Motor neuron (in vitro differentiated cells): ENCODE data around the gene ZYG11B. TPM values are rescaled to one million over a fixed set of nuclear protein-coding genes. Genes with fewer than 3 reads are reported as not detected.
A peak's percentile ranks its signal among the peaks of the same experiment; 100 is the strongest.
"Not testable (repeated sequence)": the region's sequence is repeated elsewhere in the genome, so short reads cannot be mapped to it uniquely, and the experiment has no call there.

Experiments used
- ATAC-seq, 8 experiments: fragments of 200-7000 bp; cut with Tn5 transposase; replicated peaks in 6 of 8; 2 replicates each; pipeline ENCODE4 v1.8.0; 2021; ENCODE audit warnings: mild to moderate bottlenecking in 8 of 8, moderate library complexity in 8 of 8
- H3K27ac ChIP-seq, 2 donors: fragments of 250-450 bp; sonication (Bioruptor Pico); 2 replicates each; pipeline ENCODE4 v1.9.0; 2021; ENCODE audit warnings: antibody characterized with exemption in 2 of 2, mild to moderate bottlenecking in 2 of 2, moderate library complexity in 1 of 2
- H3K4me1 ChIP-seq, 2 donors: fragments of 250-450 bp; sonication (Bioruptor Pico); replicated peaks in 1 of 2; 2 replicates each; pipeline ENCODE4 v1.6.1; 2021; ENCODE audit warnings: antibody characterized with exemption in 2 of 2, mild to moderate bottlenecking in 2 of 2, moderate library complexity in 1 of 2
- H3K4me3 ChIP-seq, 5 donors: fragments of 250-450 bp; sonication (Bioruptor Pico); 2 replicates each; pipeline ENCODE4 v1.9.0; 2021; ENCODE audit warnings: antibody characterized with exemption in 5 of 5, mild to moderate bottlenecking in 5 of 5, moderate library complexity in 4 of 5
- WGBS, 10 experiments: fragments of 450-650 bp; shearing (Covaris generic); methylation state at CpG; one replicate each; pipeline ENCODE4 v1.0.0; 2022; 5-methylcytosine and 5-hydroxymethylcytosine counted together
- in situ Hi-C, 9 experiments: fragments of 400-800 bp; cut with MboI; loops; one replicate each; pipeline ENCODE4 v1.15.0; 2021; ENCODE audit warnings: low sequenced_read_pairs in 9 of 9, low pct_unique_long_range_greater_than_20kb in 2 of 9; ENCODE audit not compliant: unreplicated experiment in 9 of 9
- total RNA-seq, 8 experiments: library from RNA; unstranded; fragments of 300-600 nt; gene quantifications; 2 replicates each; pipeline versions ENCODE4 v1.2.3 to v1.2.4, GENCODE V29; 2022

ZYG11B gene
- total RNA-seq, 8 experiments from 2014 or later: 15.4 to 43.1 (median 31.3) TPM

- in situ Hi-C loops: loop anchor here in 3 of 9 experiments (25.0 kb wide), 3 partner anchors 205 to 255 kb away; no protein-coding TSS in a partner anchor
- no peak for ATAC-seq
Observed at GRCh38 chr1:52692697-52693096, 33.6 kb upstream of the ZYG11B start.

GRCh38 chr1:52693351-52693750 lies 32.9 kb upstream of the ZYG11B start:
- H3K4me1 ChIP-seq, ATAC-seq, H3K4me3 ChIP-seq, H3K27ac ChIP-seq: not testable (repeated sequence)
- in situ Hi-C loops: loop anchor here in 3 of 9 experiments (25.0 kb wide), 3 partner anchors 206 to 256 kb away; no protein-coding TSS in a partner anchor
- 91 to 100% (median 99%) methylated on average over 1 to 10 of the region's 10 CpGs for WGBS, 10 experiments

More at GRCh38 chr1:52692697-52693096, 33.6 kb upstream of the ZYG11B start:
- 89 to 100% (median 93%) methylated on average over 1 to 3 of the region's 4 CpGs; no CpG with 5 or more reads in 7 of the 10 experiments for WGBS, 10 experiments
- H3K4me3 ChIP-seq: no peak overlapping the region
- no peak overlapping the region for H3K27ac ChIP-seq
- peaks cover 5% of the 10 kb centered on the region in 2 donors for H3K4me1 ChIP-seq

- WGBS, 10 experiments: 89 to 100% (median 100%) methylated on average over 1 of the region's 1 CpG; no CpG with 5 or more reads in 4 of the 10 experiments
- no peak overlapping the region for H3K4me3 ChIP-seq
- in situ Hi-C loops: loop anchor here in 3 of 9 experiments (25.0 kb wide), 3 partner anchors 207 to 257 kb away; no protein-coding TSS in a partner anchor
- no peak for ATAC-seq
- H3K4me1 ChIP-seq: peaks cover 7 to 10% of the 10 kb centered on the region in 2 donors
- H3K27ac ChIP-seq: no peak overlapping the region
Observed at GRCh38 chr1:52693843-52694242, 32.4 kb upstream of the ZYG11B start.

- no peak overlapping the region for H3K27ac ChIP-seq
- in situ Hi-C loops: loop anchor here in 3 of 9 experiments (25.0 kb wide), 3 partner anchors 208 to 258 kb away; no protein-coding TSS in a partner anchor
- no peak for ATAC-seq
- H3K4me1 ChIP-seq: peaks cover 7 to 10% of the 10 kb centered on the region in 2 donors
- H3K4me3 ChIP-seq: no peak overlapping the region
- whole genome bisulfite sequencing, 10 experiments: 88 to 100% (median 97%) methylated on average over 2 to 7 of the region's 7 CpGs
Observed at GRCh38 chr1:52695627-52696026, 30.6 kb upstream of the ZYG11B start.

- WGBS, 10 experiments: 0 to 60% (median 12%) methylated on average over 1 to 28 of the region's 68 CpGs; no CpG with 5 or more reads in 2 of the 10 experiments
Observed at GRCh38 chr1:52697795-52698674, 28.2 kb upstream of the ZYG11B start, which contains the start of gene COA7. Gene COA7 (minus strand): TSS chr1:52698347. CDS start chr1:52698326, 21 bp downstream.

GRCh38 chr1:52702886-52703787 lies 23.1 kb upstream of the ZYG11B start:
- ATAC-seq: peak; percentile 82 to 91 (median 88)
- peak overlapping the region; percentile 78 to 80 for H3K27ac ChIP-seq
- H3K4me3 ChIP-seq: peak overlapping the region; percentile 24 to 38 (median 32)
- in situ Hi-C loops: loop anchor here in 1 of 9 experiments (25.0 kb wide), 2 partner anchors 209 to 484 kb away; partner anchors contain the start of genes CPT2 and ECHDC2
- H3K4me1 ChIP-seq: peaks cover 10 to 12% of the 10 kb centered on the region in 2 donors
- 7 to 24% (median 16%) methylated on average over 1 to 26 of the region's 35 CpGs; no CpG with 5 or more reads in 2 of the 10 experiments for WGBS, 10 experiments

More at GRCh38 chr1:52697795-52698674, 28.2 kb upstream of the ZYG11B start, which contains the start of gene COA7:
- in situ Hi-C loops: loop anchor here in 3 of 9 experiments (25.0 kb wide), 3 partner anchors 211 to 261 kb away; no protein-coding TSS in a partner anchor
- H3K27ac ChIP-seq: peak within 1 kb of the TSS; percentile 71 to 72
- peaks cover 7 to 10% of the 10 kb centered on the region in 2 donors for H3K4me1 ChIP-seq
- peak; percentile 72 to 81 (median 75) for ATAC-seq
- H3K4me3 ChIP-seq: peak within 1 kb of the TSS; percentile 49 to 58 (median 52)

GRCh38 chr1:52706136-52706670 lies 20.1 kb upstream of the ZYG11B start:
- ATAC-seq: no peak
- 42 to 100% (median 91%) methylated on average over 1 to 4 of the region's 6 CpGs; no CpG with 5 or more reads in 4 of the 10 experiments for WGBS, 10 experiments
- Histone ChIP-seq H3K27ac (no peak overlapping the region), H3K4me3 (no peak overlapping the region), H3K4me1 (peaks cover 7 to 15% of the 10 kb centered on the region in 2 donors)
- in situ Hi-C loops: loop anchor here in 1 of 9 experiments (25.0 kb wide), 2 partner anchors 206 to 481 kb away; partner anchors contain the start of genes CPT2 and ECHDC2

- in situ Hi-C loops: loop anchor here in 1 of 9 experiments (25.0 kb wide), 2 partner anchors 205 to 480 kb away; partner anchors contain the start of genes CPT2 and ECHDC2
- peaks cover 7 to 15% of the 10 kb centered on the region in 2 donors for H3K4me1 ChIP-seq
- no peak for ATAC-seq
- no peak overlapping the region for H3K4me3 ChIP-seq
- 33 to 94% (median 87%) methylated on average over 1 to 15 of the region's 18 CpGs; no CpG with 5 or more reads in 1 of the 10 experiments for WGBS, 10 experiments
- no peak overlapping the region for H3K27ac ChIP-seq
Observed at GRCh38 chr1:52706941-52707926, 19.0 kb upstream of the ZYG11B start.

- H3K4me3 ChIP-seq: no peak overlapping the region
- in situ Hi-C loops: loop anchor here in 1 of 9 experiments (25.0 kb wide), 2 partner anchors 204 to 479 kb away; partner anchors contain the start of genes CPT2 and ECHDC2
- H3K4me1 ChIP-seq: peaks cover 7 to 15% of the 10 kb centered on the region in 2 donors
- H3K27ac ChIP-seq: no peak overlapping the region
- ATAC-seq: peak in 1 of 8 experiments; percentile 17
- WGBS, 10 experiments: 0 to 92% (median 80%) methylated on average over 1 to 5 of the region's 5 CpGs; no CpG with 5 or more reads in 3 of the 10 experiments
Observed at GRCh38 chr1:52707927-52708655, 18.2 kb upstream of the ZYG11B start.

- peaks cover 0 to 8% of the 10 kb centered on the region in 2 donors for H3K4me1 ChIP-seq
- H3K4me3 ChIP-seq: no peak overlapping the region
- ATAC-seq: no peak
- WGBS, 10 experiments: 27 to 81% (median 60%) methylated on average over 1 to 6 of the region's 6 CpGs; no CpG with 5 or more reads in 1 of the 10 experiments
- no peak overlapping the region for H3K27ac ChIP-seq
- in situ Hi-C loops: loop anchor here in 1 of 9 experiments (25.0 kb wide), 2 partner anchors 203 to 478 kb away; partner anchors contain the start of genes CPT2 and ECHDC2
Observed at GRCh38 chr1:52709016-52709415, 17.2 kb upstream of the ZYG11B start.
